ENCODE data around the gene GDF11.

Gene GDF11

GRCh38 chr12:55738123-55739024, 4.5 kb upstream of the GDF11 start:
- H3K79me2 ChIP-seq (ENCODE audit: control insufficient read depth, low read length), result no peaks in the 10 kb centered on the region

GRCh38 chr12:55739025-55739378, 3.9 kb upstream of the GDF11 start:
- H4K20me1 ChIP-seq (ENCODE audit: control insufficient read depth, insufficient read depth, low read depth, low read length), result no peaks in the 10 kb centered on the region
- H3K4me2 ChIP-seq (ENCODE audit: low read length), result peak overlapping the region; percentile 99
- TF ChIP-seq EZH2phosphoT487 (IDR thresholded peaks at IDR 0.05; ENCODE audit: borderline replicate concordance, low read length), result no peak
- TF ChIP-seq CTCF (IDR thresholded peaks at IDR 0.05; ENCODE audit: low read depth, low read length, poor library complexity, severe bottlenecking), result no peak
- H3K79me2 ChIP-seq (ENCODE audit: control insufficient read depth, low read length), result peaks cover 6% of the 10 kb centered on the region
- H3K27ac ChIP-seq (ENCODE audit: low read depth, low read length), result peak overlapping the region; percentile 74; the same call in 1 of the 2 replicates
- H3K4me1 ChIP-seq (ENCODE audit: control insufficient read depth, low read length), result peaks cover 32% of the 10 kb centered on the region
- H3K36me3 ChIP-seq (ENCODE audit: control insufficient read depth, low read length), result no peaks in the 10 kb centered on the region
- no peaks in the 10 kb centered on the region for H3K9me2 ChIP-seq (replicated peaks; ENCODE audit: control insufficient read depth, low read length)
- H3K9me3 ChIP-seq (ENCODE audit: control insufficient read depth, insufficient read depth, low read length), result no peaks in the 10 kb centered on the region
- H3K4me3 ChIP-seq (ENCODE audit: low read length), result peak overlapping the region; percentile 90
- peaks cover 4% of the 10 kb centered on the region; the same call in 1 of the 2 replicates for H3K27me3 ChIP-seq (ENCODE audit: control insufficient read depth, low read length)
- peaks cover 4% of the 10 kb centered on the region for H3F3A ChIP-seq (ENCODE audit: control insufficient read depth, insufficient read depth)

More at GRCh38 chr12:55738123-55739024, 4.5 kb upstream of the GDF11 start:
- Histone ChIP-seq H3K9me3 (ENCODE audit: control insufficient read depth, insufficient read depth, low read length) (no peaks in the 10 kb centered on the region), H3K27ac (ENCODE audit: low read depth, low read length) (peak overlapping the region; percentile 74), H3K9me2 (replicated peaks; ENCODE audit: control insufficient read depth, low read length) (no peaks in the 10 kb centered on the region), H4K20me1 (ENCODE audit: control insufficient read depth, insufficient read depth, low read depth, low read length) (no peaks in the 10 kb centered on the region), H3K27me3 (ENCODE audit: control insufficient read depth, low read length) (peaks cover 4% of the 10 kb centered on the region; the same call in 1 of the 2 replicates), H3K4me2 (ENCODE audit: low read length) (peak overlapping the region; percentile 99), H3F3A (ENCODE audit: control insufficient read depth, insufficient read depth) (peaks cover 4% of the 10 kb centered on the region), H3K4me1 (ENCODE audit: control insufficient read depth, low read length) (peaks cover 31% of the 10 kb centered on the region), H3K4me3 (ENCODE audit: low read length) (peak overlapping the region; percentile 90), H3K36me3 (ENCODE audit: control insufficient read depth, low read length) (no peaks in the 10 kb centered on the region)
- TF ChIP-seq EZH2phosphoT487 (IDR thresholded peaks at IDR 0.05; ENCODE audit: borderline replicate concordance, low read length) (no peak), CTCF (IDR thresholded peaks at IDR 0.05; ENCODE audit: low read depth, low read length, poor library complexity, severe bottlenecking) (peak; percentile 77)

DNA sequence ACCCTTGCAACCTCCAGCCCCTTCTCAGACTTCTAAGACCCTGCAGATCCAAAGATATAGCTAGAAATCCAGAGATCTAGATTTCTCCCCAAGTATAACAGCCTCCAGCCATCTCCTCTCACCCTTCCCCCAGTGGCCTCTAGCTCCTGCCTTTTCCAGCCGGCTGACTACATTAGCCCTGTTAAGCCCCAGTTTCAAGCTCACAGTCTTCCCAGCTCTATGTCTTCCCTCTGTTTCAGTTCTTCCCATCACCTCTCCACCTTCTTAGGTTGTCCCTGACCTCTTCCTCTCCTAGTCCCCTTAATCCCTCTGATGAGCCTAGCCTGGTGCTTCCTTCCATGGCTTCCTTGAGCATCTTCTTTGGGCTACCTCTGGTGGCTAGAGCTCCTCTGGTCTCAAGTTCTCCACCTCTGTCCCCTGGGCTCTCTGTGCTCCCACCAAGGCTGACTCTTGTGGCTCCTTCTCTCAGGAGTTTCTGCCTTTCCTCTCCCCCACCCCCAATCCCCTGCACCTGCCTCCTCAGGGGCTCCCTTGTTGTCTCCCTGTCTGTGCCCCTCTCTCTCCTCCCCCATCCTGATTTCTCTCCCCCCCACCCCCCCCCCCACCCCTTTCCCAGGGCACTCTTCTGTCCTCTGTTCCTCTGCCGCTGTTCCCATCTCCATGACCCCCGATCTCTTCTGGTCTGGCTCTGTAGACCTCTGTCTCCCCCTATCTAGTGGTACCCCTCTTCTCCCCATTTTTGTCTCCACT, 816 bp upstream of the GDF11 start:
- Histone ChIP-seq H3K4me2 (ENCODE audit: low read length) (peak overlapping the region; percentile 85), H3F3A (ENCODE audit: control insufficient read depth, insufficient read depth) (peaks cover 14% of the 10 kb centered on the region), H3K9me2 (replicated peaks; ENCODE audit: control insufficient read depth, low read length) (no peaks in the 10 kb centered on the region), H4K20me1 (ENCODE audit: control insufficient read depth, insufficient read depth, low read depth, low read length) (0 out of 2 replicates have a peak, but pooled peaks cover 8% of the 10 kb centered on the region), H3K36me3 (ENCODE audit: control insufficient read depth, low read length) (no peaks in the 10 kb centered on the region), H3K4me1 (ENCODE audit: control insufficient read depth, low read length) (peaks cover 62% of the 10 kb centered on the region), H3K27me3 (ENCODE audit: control insufficient read depth, low read length) (peaks cover 4% of the 10 kb centered on the region; the same call in 1 of the 2 replicates), H3K4me3 (ENCODE audit: low read length) (peak overlapping the region; percentile 76), H3K27ac (ENCODE audit: low read depth, low read length) (no peak overlapping the region), H3K9me3 (ENCODE audit: control insufficient read depth, insufficient read depth, low read length) (no peaks in the 10 kb centered on the region), H3K79me2 (ENCODE audit: control insufficient read depth, low read length) (peaks cover 19% of the 10 kb centered on the region)
- TF ChIP-seq EZH2phosphoT487 (IDR thresholded peaks at IDR 0.05; ENCODE audit: borderline replicate concordance, low read length) (no peak), CTCF (IDR thresholded peaks at IDR 0.05; ENCODE audit: low read depth, low read length, poor library complexity, severe bottlenecking) (no peak)

All from DOHH2 (cell line).